ENCODE data around the gene CELA2B.

CELA2B gene

DNA sequence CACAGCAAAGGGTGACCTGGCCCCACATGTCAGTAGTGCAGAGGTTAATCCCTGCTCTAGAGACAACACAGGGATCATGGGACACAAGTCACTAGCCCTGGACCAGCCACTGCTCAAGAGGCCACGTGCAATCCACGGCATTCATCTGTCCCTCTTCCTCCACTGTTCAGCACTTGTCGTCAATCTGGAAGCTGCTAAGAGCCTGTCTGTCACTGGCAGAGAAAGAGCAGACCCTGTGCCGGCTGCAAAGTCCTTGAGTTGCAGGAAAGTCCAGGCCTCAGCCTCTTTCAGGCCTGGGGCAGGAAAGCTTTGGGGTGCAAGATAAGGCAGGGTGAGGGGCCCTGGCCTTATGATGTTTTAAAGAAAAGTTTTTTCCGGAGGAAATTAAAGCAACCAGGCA is 16.7 kb downstream of the CELA2B start:
- ATAC-seq: no peak
- no peak for TF ChIP-seq BACH2 (CRISPR knock-in tag; IDR thresholded peaks at IDR 0.05; ENCODE audit: borderline replicate concordance)
- TF ChIP-seq ZNF70 (CRISPR knock-in tag; IDR thresholded peaks at IDR 0.05): no peak
- TF ChIP-seq ARNTL (CRISPR knock-in tag; IDR thresholded peaks at IDR 0.05; ENCODE audit: borderline replicate concordance, low read depth): no peak
- TF ChIP-seq PPARA (CRISPR knock-in tag; IDR thresholded peaks at IDR 0.05; ENCODE audit: borderline replicate concordance): no peak
- TF ChIP-seq ZNF8 (CRISPR knock-in tag; IDR thresholded peaks at IDR 0.05): no peak
- TF ChIP-seq, protein P1, sequence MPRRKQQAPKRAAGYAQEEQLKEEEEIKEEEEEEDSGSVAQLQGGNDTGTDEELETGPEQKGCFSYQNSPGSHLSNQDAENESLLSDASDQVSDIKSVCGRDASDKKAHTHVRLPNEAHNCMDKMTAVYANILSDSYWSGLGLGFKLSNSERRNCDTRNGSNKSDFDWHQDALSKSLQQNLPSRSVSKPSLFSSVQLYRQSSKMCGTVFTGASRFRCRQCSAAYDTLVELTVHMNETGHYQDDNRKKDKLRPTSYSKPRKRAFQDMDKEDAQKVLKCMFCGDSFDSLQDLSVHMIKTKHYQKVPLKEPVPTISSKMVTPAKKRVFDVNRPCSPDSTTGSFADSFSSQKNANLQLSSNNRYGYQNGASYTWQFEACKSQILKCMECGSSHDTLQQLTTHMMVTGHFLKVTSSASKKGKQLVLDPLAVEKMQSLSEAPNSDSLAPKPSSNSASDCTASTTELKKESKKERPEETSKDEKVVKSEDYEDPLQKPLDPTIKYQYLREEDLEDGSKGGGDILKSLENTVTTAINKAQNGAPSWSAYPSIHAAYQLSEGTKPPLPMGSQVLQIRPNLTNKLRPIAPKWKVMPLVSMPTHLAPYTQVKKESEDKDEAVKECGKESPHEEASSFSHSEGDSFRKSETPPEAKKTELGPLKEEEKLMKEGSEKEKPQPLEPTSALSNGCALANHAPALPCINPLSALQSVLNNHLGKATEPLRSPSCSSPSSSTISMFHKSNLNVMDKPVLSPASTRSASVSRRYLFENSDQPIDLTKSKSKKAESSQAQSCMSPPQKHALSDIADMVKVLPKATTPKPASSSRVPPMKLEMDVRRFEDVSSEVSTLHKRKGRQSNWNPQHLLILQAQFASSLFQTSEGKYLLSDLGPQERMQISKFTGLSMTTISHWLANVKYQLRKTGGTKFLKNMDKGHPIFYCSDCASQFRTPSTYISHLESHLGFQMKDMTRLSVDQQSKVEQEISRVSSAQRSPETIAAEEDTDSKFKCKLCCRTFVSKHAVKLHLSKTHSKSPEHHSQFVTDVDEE (CRISPR knock-in tag; IDR thresholded peaks at IDR 0.05): no peak
- TF ChIP-seq SNAI2 (CRISPR knock-in tag; IDR thresholded peaks at IDR 0.05): no peak
- TF ChIP-seq ESRRG (CRISPR knock-in tag; IDR thresholded peaks at IDR 0.05): no peak
- no peak for TF ChIP-seq TOX (CRISPR knock-in tag; IDR thresholded peaks at IDR 0.05; ENCODE audit: borderline replicate concordance)
- no peak for TF ChIP-seq TCF4 (CRISPR knock-in tag; IDR thresholded peaks at IDR 0.05; ENCODE audit: borderline replicate concordance)
- no peak for TF ChIP-seq RARB (CRISPR knock-in tag; IDR thresholded peaks at IDR 0.05)
- TF ChIP-seq, protein P2, sequence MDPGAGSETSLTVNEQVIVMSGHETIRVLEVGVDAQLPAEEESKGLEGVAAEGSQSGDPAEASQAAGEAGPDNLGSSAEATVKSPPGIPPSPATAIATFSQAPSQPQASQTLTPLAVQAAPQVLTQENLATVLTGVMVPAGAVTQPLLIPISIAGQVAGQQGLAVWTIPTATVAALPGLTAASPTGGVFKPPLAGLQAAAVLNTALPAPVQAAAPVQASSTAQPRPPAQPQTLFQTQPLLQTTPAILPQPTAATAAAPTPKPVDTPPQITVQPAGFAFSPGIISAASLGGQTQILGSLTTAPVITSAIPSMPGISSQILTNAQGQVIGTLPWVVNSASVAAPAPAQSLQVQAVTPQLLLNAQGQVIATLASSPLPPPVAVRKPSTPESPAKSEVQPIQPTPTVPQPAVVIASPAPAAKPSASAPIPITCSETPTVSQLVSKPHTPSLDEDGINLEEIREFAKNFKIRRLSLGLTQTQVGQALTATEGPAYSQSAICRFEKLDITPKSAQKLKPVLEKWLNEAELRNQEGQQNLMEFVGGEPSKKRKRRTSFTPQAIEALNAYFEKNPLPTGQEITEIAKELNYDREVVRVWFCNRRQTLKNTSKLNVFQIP (CRISPR knock-in tag; IDR thresholded peaks at IDR 0.05; ENCODE audit: borderline replicate concordance, low read depth): no peak
- TF ChIP-seq ZC3H10 (CRISPR knock-in tag; IDR thresholded peaks at IDR 0.05): no peak

DNA sequence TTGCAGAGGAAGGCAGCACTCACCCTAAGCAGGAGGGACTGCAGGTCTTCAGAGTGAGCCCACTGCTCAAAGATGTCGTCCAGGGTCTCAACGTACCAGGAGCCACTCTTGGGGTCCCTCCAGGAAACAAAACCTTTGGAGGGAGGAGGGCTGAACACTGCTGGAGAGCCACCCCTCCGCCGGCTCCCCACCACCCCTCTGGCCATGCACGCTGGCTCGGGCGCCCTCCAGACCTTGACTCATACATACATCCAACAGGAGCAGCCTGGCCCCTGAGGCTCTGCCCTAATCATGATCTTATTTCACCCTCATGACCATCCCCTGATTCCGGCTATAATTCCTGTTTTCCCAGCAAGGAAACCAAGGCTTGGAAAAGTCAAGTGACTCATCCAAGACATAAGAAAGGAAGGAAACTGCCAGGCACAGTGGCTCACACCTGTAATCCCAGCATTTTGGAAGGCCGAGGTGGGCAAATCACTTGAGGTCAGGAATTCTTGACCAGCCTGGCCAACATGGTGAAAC is 18.0 kb downstream of the CELA2B start:
- ATAC-seq: no peak
- TF ChIP-seq TOX (CRISPR knock-in tag; IDR thresholded peaks at IDR 0.05; ENCODE audit: borderline replicate concordance): no peak
- TF ChIP-seq ZC3H10 (CRISPR knock-in tag; IDR thresholded peaks at IDR 0.05): no peak
- TF ChIP-seq, protein P2 (CRISPR knock-in tag; IDR thresholded peaks at IDR 0.05; ENCODE audit: borderline replicate concordance, low read depth): no peak
- TF ChIP-seq ZFP3 (CRISPR knock-in tag; IDR thresholded peaks at IDR 0.05): no peak
- no peak for TF ChIP-seq BACH2 (CRISPR knock-in tag; IDR thresholded peaks at IDR 0.05; ENCODE audit: borderline replicate concordance)
- no peak for TF ChIP-seq CSDC2 (CRISPR knock-in tag; IDR thresholded peaks at IDR 0.05)
- TF ChIP-seq OSR1 (CRISPR knock-in tag; IDR thresholded peaks at IDR 0.05): no peak

GRCh38 chr1:15500184-15501178 is 24.6 kb downstream of the CELA2B start:
- ATAC-seq: no peak
- no peak for TF ChIP-seq RARB (CRISPR knock-in tag; IDR thresholded peaks at IDR 0.05)
- TF ChIP-seq, protein P3, sequence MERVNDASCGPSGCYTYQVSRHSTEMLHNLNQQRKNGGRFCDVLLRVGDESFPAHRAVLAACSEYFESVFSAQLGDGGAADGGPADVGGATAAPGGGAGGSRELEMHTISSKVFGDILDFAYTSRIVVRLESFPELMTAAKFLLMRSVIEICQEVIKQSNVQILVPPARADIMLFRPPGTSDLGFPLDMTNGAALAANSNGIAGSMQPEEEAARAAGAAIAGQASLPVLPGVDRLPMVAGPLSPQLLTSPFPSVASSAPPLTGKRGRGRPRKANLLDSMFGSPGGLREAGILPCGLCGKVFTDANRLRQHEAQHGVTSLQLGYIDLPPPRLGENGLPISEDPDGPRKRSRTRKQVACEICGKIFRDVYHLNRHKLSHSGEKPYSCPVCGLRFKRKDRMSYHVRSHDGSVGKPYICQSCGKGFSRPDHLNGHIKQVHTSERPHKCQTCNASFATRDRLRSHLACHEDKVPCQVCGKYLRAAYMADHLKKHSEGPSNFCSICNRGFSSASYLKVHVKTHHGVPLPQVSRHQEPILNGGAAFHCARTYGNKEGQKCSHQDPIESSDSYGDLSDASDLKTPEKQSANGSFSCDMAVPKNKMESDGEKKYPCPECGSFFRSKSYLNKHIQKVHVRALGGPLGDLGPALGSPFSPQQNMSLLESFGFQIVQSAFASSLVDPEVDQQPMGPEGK (CRISPR knock-in tag; IDR thresholded peaks at IDR 0.05; ENCODE audit: borderline replicate concordance): no peak
- no peak for TF ChIP-seq BACH2 (CRISPR knock-in tag; IDR thresholded peaks at IDR 0.05; ENCODE audit: borderline replicate concordance)
- TF ChIP-seq TOX (CRISPR knock-in tag; IDR thresholded peaks at IDR 0.05; ENCODE audit: borderline replicate concordance): no peak
- TF ChIP-seq ZNF565 (CRISPR knock-in tag; conservative IDR thresholded peaks at IDR 0.05; ENCODE audit: low read depth): no peak
- no peak for TF ChIP-seq ISL1 (CRISPR knock-in tag; IDR thresholded peaks at IDR 0.05)
- TF ChIP-seq, protein P4, sequence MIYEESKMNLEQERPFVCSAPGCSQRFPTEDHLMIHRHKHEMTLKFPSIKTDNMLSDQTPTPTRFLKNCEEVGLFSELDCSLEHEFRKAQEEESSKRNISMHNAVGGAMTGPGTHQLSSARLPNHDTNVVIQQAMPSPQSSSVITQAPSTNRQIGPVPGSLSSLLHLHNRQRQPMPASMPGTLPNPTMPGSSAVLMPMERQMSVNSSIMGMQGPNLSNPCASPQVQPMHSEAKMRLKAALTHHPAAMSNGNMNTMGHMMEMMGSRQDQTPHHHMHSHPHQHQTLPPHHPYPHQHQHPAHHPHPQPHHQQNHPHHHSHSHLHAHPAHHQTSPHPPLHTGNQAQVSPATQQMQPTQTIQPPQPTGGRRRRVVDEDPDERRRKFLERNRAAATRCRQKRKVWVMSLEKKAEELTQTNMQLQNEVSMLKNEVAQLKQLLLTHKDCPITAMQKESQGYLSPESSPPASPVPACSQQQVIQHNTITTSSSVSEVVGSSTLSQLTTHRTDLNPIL (CRISPR knock-in tag; IDR thresholded peaks at IDR 0.05; ENCODE audit: low read depth): no peak
- no peak for TF ChIP-seq TCF4 (CRISPR knock-in tag; IDR thresholded peaks at IDR 0.05; ENCODE audit: borderline replicate concordance)
